DOHH2 (cell line): Measurements from ENCODE around the gene RPL9.

ENCODE experiments used
- H3F3A ChIP-seq: fragments of 200-600 bp; sonication (generic), shearing (Covaris generic); 2 replicates; pipeline ENCODE4 v1.6.0; 2016; ENCODE audit warnings: antibody characterized with exemption, mild to moderate bottlenecking; ENCODE audit not compliant: control insufficient read depth, insufficient read depth
- H3K27ac ChIP-seq: fragments of 200-600 bp; sonication (generic); 2 replicates; pipeline ENCODE4 v1.5.1; 2014; ENCODE audit warnings: low read depth, mild to moderate bottlenecking, low read length, moderate library complexity
- H3K27me3 ChIP-seq: fragments of 200-600 bp; sonication (generic); 2 replicates; pipeline ENCODE4 v1.6.1; 2014; ENCODE audit warnings: mild to moderate bottlenecking, low read length, mixed read lengths; ENCODE audit not compliant: control insufficient read depth
- H3K36me3 ChIP-seq: fragments of 200-600 bp; sonication (generic); 2 replicates; pipeline ENCODE4 v1.6.1; 2014; ENCODE audit warnings: mild to moderate bottlenecking, low read length, moderate library complexity, mixed read lengths; ENCODE audit not compliant: control insufficient read depth
- H3K4me1 ChIP-seq: fragments of 200-600 bp; sonication (generic); 2 replicates; pipeline ENCODE4 v1.6.1; 2014; ENCODE audit warnings: mild to moderate bottlenecking, low read length, mixed read lengths; ENCODE audit not compliant: control insufficient read depth
- H3K4me2 ChIP-seq: fragments of 200-600 bp; sonication (generic); 2 replicates; pipeline ENCODE4 v1.6.0; 2014; ENCODE audit warnings: mild to moderate bottlenecking, low read length, moderate library complexity
- H3K4me3 ChIP-seq: fragments of 200-600 bp; sonication (generic); 2 replicates; pipeline ENCODE4 v1.5.1; 2014; ENCODE audit warnings: mild to moderate bottlenecking, low read length, mixed read lengths
- H3K79me2 ChIP-seq: fragments of 200-600 bp; sonication (generic); 2 replicates; pipeline ENCODE4 v1.6.1; 2014; ENCODE audit warnings: mild to moderate bottlenecking, low read length, mixed read lengths; ENCODE audit not compliant: control insufficient read depth
- H3K9me2 ChIP-seq: fragments of 200-600 bp; sonication (generic); replicated peaks from 2 replicates; pipeline ENCODE4 v1.6.1; 2014; ENCODE audit warnings: mild to moderate bottlenecking, low read length, mixed read lengths; ENCODE audit not compliant: control insufficient read depth
- H3K9me3 ChIP-seq: fragments of 200-600 bp; sonication (generic); 2 replicates; pipeline ENCODE4 v1.6.1; 2014; ENCODE audit warnings: antibody characterized with exemption, low read length, mixed read lengths; ENCODE audit not compliant: control insufficient read depth, insufficient read depth
- H4K20me1 ChIP-seq: fragments of 200-600 bp; sonication (generic); 2 replicates; pipeline ENCODE4 v1.6.0; 2014; ENCODE audit warnings: low read depth, mild to moderate bottlenecking, antibody characterized with exemption, low read length, moderate library complexity; ENCODE audit not compliant: control insufficient read depth, insufficient read depth
- EZH2phosphoT487 ChIP-seq: fragments of 200-600 bp; sonication (generic); IDR thresholded peaks from 2 replicates; pipeline ENCODE4 v1.6.1; 2017; ENCODE audit warnings: borderline replicate concordance, mild to moderate bottlenecking, antibody characterized with exemption, low read length, moderate library complexity, mixed read lengths
- TF ChIP-seq, protein P1 (sequence below): fragments of 200-600 bp; sonication (generic); IDR thresholded peaks from one replicate; pipeline ENCODE4 v1.5.1; 2014; ENCODE audit warnings: antibody characterized with exemption, mild to moderate bottlenecking, low read depth, low read length; ENCODE audit not compliant: poor library complexity, severe bottlenecking

Gene RPL9

DNA sequence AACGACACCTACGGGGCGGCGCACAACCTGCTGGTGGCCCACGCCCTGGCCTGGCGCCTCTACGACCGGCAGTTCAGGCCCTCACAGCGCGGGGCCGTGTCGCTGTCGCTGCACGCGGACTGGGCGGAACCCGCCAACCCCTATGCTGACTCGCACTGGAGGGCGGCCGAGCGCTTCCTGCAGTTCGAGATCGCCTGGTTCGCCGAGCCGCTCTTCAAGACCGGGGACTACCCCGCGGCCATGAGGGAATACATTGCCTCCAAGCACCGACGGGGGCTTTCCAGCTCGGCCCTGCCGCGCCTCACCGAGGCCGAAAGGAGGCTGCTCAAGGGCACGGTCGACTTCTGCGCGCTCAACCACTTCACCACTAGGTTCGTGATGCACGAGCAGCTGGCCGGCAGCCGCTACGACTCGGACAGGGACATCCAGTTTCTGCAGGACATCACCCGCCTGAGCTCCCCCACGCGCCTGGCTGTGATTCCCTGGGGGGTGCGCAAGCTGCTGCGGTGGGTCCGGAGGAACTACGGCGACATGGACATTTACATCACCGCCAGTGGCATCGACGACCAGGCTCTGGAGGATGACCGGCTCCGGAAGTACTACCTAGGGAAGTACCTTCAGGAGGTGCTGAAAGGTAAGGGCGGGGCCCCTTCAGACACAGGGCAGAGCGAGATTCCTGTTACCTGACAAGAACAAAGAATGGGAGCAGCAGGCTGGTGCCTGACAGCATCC is 11.7 kb downstream of the RPL9 start:
- Histone ChIP-seq H3K9me3 (no peaks in the 10 kb centered on the region), H3K79me2 (no peaks in the 10 kb centered on the region), H3K4me1 (peaks cover 9% of the 10 kb centered on the region), H4K20me1 (peaks cover 14% of the 10 kb centered on the region; the same call in 1 of the 2 replicates), H3F3A (peaks cover 57% of the 10 kb centered on the region), H3K36me3 (peaks cover 22% of the 10 kb centered on the region), H3K4me2 (peak overlapping the region; percentile 33), H3K27ac (no peak overlapping the region), H3K4me3 (no peak overlapping the region; the same call in 1 of the 2 replicates), H3K9me2 (no peaks in the 10 kb centered on the region), H3K27me3 (no peaks in the 10 kb centered on the region)
- TF ChIP-seq, protein P1, sequence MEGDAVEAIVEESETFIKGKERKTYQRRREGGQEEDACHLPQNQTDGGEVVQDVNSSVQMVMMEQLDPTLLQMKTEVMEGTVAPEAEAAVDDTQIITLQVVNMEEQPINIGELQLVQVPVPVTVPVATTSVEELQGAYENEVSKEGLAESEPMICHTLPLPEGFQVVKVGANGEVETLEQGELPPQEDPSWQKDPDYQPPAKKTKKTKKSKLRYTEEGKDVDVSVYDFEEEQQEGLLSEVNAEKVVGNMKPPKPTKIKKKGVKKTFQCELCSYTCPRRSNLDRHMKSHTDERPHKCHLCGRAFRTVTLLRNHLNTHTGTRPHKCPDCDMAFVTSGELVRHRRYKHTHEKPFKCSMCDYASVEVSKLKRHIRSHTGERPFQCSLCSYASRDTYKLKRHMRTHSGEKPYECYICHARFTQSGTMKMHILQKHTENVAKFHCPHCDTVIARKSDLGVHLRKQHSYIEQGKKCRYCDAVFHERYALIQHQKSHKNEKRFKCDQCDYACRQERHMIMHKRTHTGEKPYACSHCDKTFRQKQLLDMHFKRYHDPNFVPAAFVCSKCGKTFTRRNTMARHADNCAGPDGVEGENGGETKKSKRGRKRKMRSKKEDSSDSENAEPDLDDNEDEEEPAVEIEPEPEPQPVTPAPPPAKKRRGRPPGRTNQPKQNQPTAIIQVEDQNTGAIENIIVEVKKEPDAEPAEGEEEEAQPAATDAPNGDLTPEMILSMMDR: peak; percentile 13
- no peak for TF ChIP-seq EZH2phosphoT487

DNA sequence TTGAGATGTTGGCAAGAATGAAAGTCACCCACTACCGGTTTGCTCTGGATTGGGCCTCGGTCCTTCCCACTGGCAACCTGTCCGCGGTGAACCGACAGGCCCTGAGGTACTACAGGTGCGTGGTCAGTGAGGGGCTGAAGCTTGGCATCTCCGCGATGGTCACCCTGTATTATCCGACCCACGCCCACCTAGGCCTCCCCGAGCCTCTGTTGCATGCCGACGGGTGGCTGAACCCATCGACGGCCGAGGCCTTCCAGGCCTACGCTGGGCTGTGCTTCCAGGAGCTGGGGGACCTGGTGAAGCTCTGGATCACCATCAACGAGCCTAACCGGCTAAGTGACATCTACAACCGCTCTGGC is 12.3 kb downstream of the RPL9 start:
- H4K20me1 ChIP-seq: peaks cover 13% of the 10 kb centered on the region; the same call in 1 of the 2 replicates
- H3K9me3 ChIP-seq: no peaks in the 10 kb centered on the region
- no peak overlapping the region for H3K4me3 ChIP-seq
- peaks cover 16% of the 10 kb centered on the region for H3K36me3 ChIP-seq
- no peaks in the 10 kb centered on the region for H3K79me2 ChIP-seq
- H3K4me2 ChIP-seq: no peak overlapping the region
- H3K9me2 ChIP-seq: no peaks in the 10 kb centered on the region
- H3K27me3 ChIP-seq: no peaks in the 10 kb centered on the region
- peaks cover 9% of the 10 kb centered on the region for H3K4me1 ChIP-seq
- no peak overlapping the region for H3K27ac ChIP-seq
- TF ChIP-seq, protein P1: no peak
- no peak for TF ChIP-seq EZH2phosphoT487
- H3F3A ChIP-seq: peaks cover 52% of the 10 kb centered on the region

DNA sequence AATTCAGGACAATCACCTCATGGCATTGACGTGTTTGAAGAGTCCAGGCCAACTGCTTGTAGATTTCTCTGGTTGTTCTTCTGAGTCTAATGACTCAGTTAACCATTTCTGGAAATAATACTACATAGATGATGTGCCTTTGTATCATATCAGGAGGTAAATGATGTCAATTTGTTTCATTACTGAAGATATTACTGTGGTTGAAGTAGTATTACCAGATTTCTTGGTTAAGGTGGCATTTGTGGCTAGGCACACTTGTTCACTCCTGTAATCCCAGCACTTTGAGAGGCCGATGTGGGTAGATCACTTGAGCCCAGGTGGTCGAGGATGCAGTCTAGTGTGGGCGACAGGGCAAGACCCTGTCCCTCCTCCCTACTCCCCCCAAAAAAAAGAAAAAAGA is 15.7 kb downstream of the RPL9 start:
- Histone ChIP-seq H3K4me3 (no peak overlapping the region), H3K27me3 (peaks cover 4% of the 10 kb centered on the region; the same call in 1 of the 2 replicates), H3K36me3 (no peaks in the 10 kb centered on the region), H3K9me3 (no peaks in the 10 kb centered on the region), H3K4me1 (peaks cover 9% of the 10 kb centered on the region), H3K4me2 (no peak overlapping the region), H3K9me2 (no peaks in the 10 kb centered on the region), H4K20me1 (no peaks in the 10 kb centered on the region), H3K27ac (no peak overlapping the region), H3F3A (peaks cover 18% of the 10 kb centered on the region), H3K79me2 (no peaks in the 10 kb centered on the region)
- TF ChIP-seq EZH2phosphoT487: no peak
- TF ChIP-seq, protein P1: no peak
